Coronary artery (tissue), 2 donors: ENCODE measurements around the gene PAX9.

Experiments used
- DNase-seq: peaks from one replicate; pipeline ENCODE4 v3.0.0-alpha.2; 2017; ENCODE audit warnings: low spot score
- H3K27ac ChIP-seq, 2 donors: fragments of 200-600 bp; sonication (generic); one replicate each; pipeline ENCODE4 v1.5.1; 2016 to 2019
- H3K4me3 ChIP-seq: fragments of 200-600 bp; sonication (generic); 2 replicates; pipeline ENCODE4 v1.5.1; 2016; ENCODE audit warnings: mild to moderate bottlenecking, moderate library complexity
- CTCF ChIP-seq: fragments of 200-600 bp; sonication (generic); IDR thresholded peaks from one replicate; pipeline ENCODE4 v1.5.1; 2019; ENCODE audit warnings: antibody characterized with exemption

The PAX9 gene

GRCh38 chr14:36718216-36718615 lies 56.6 kb downstream of the PAX9 start:
- TF ChIP-seq CTCF: no peak
- H3K4me3 ChIP-seq: no peak overlapping the region
- no peak for DNase-seq
- H3K27ac ChIP-seq: no peak overlapping the region

- H3K27ac ChIP-seq: no peak overlapping the region
- TF ChIP-seq CTCF: no peak
- no peak overlapping the region for H3K4me3 ChIP-seq
- no peak for DNase-seq
These were observed 58.2 kb downstream of the PAX9 start for GRCh38 chr14:36719823-36720222.

- TF ChIP-seq CTCF: no peak
- H3K4me3 ChIP-seq: no peak overlapping the region
- no peak overlapping the region for H3K27ac ChIP-seq
- no peak for DNase-seq
These were observed 59.0 kb downstream of the PAX9 start for GRCh38 chr14:36720657-36721056.

GRCh38 chr14:36721877-36722276 lies 60.2 kb downstream of the PAX9 start:
- no peak for TF ChIP-seq CTCF
- DNase-seq: no peak

GRCh38 chr14:36723530-36723929 lies 61.9 kb downstream of the PAX9 start:
- no peak for DNase-seq

More at GRCh38 chr14:36721877-36722276, 60.2 kb downstream of the PAX9 start:
- no peak overlapping the region for H3K27ac ChIP-seq
- H3K4me3 ChIP-seq: no peak overlapping the region

GRCh38 chr14:36724162-36724561 lies 62.5 kb downstream of the PAX9 start:
- TF ChIP-seq CTCF: no peak
- H3K4me3 ChIP-seq: no peak overlapping the region
- no peak overlapping the region for H3K27ac ChIP-seq
- DNase-seq: no peak

More at GRCh38 chr14:36723530-36723929, 61.9 kb downstream of the PAX9 start:
- no peak overlapping the region for H3K27ac ChIP-seq
- no peak overlapping the region for H3K4me3 ChIP-seq
- no peak for TF ChIP-seq CTCF

- H3K27ac ChIP-seq: no peak overlapping the region
- no peak for TF ChIP-seq CTCF
- DNase-seq: no peak
- H3K4me3 ChIP-seq: no peak overlapping the region
These were observed 64.5 kb downstream of the PAX9 start for GRCh38 chr14:36726128-36726527.
